Skeletal muscle tissue (tissue), 4 donors: Measurements from ENCODE around the gene TTC27. TPM values are rescaled to one million over a fixed set of nuclear protein-coding genes. Genes with fewer than 3 reads are reported as not detected.

Source experiments
- H3K27ac ChIP-seq: one replicate; pipeline ENCODE4 v1.7.0; 2013; ENCODE audit warnings: mild to moderate bottlenecking, low read depth, low read length, inconsistent platforms
- H3K27me3 ChIP-seq, 3 donors: one replicate each; pipeline ENCODE4 v1.7.0; 2013; ENCODE audit warnings: low read length in 3 of 3; ENCODE audit not compliant: control insufficient read depth in 3 of 3, insufficient read depth in 3 of 3
- H3K36me3 ChIP-seq, 3 donors: one replicate each; pipeline ENCODE4 v1.7.0; 2013; ENCODE audit warnings: low read length in 3 of 3; ENCODE audit not compliant: control insufficient read depth in 3 of 3, insufficient read depth in 3 of 3
- H3K4me1 ChIP-seq, 3 donors: one replicate each; pipeline ENCODE4 v1.7.0; 2013; ENCODE audit warnings: low read length in 3 of 3, mild to moderate bottlenecking in 3 of 3; ENCODE audit not compliant: control insufficient read depth in 3 of 3, insufficient read depth in 3 of 3
- H3K4me3 ChIP-seq, 3 donors: one replicate each; pipeline ENCODE4 v1.7.0; 2013; ENCODE audit warnings: low read length in 3 of 3
- H3K9ac ChIP-seq, 3 donors: one replicate each; pipeline ENCODE4 v1.7.0; 2013; ENCODE audit warnings: low read length in 3 of 3, mild to moderate bottlenecking in 3 of 3, moderate library complexity in 2 of 3, low read depth in 1 of 3
- H3K9me3 ChIP-seq, 3 donors: one replicate each; pipeline ENCODE4 v1.7.0; 2013; ENCODE audit warnings: low read length in 3 of 3; ENCODE audit not compliant: control insufficient read depth in 3 of 3
- total RNA-seq: library from RNA; depleted of rRNA; stranded (reverse); fragments of >200 nt; gene quantifications from one replicate; pipeline ENCODE4 v1.2.3, GENCODE V29; 2014
- donor health status: Osteomylitis.

The TTC27 gene
- total RNA-seq, 1 donor from 2014 or later, result 23.5 TPM

DNA sequence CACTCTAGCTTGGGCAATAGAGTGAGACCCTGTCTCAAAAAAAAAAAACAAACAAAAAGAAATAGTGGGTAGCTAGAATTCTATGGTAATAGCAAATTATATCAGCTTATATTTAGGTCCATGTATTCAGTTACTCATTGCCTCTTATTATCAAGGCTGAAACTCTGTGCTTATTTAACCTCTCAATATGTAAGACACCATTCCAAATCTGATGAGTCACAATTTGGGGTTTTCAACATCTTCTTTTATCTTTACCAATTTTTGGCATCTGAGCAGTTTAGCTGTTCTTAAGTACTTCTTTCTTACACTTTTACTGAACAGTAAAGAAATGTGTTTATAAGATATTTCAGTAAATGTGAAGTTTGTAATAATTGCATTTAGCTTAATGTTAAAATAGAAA is 69.3 kb downstream of the TTC27 start:
- Histone ChIP-seq H3K9ac (no peak overlapping the region), H3K4me3 (no peak overlapping the region), H3K4me1 (no peaks in the 10 kb centered on the region), H3K27me3 (no peaks in the 10 kb centered on the region), H3K27ac (no peak overlapping the region), H3K36me3 (no peaks in the 10 kb centered on the region), H3K9me3 (no peaks in the 10 kb centered on the region)

GRCh38 chr2:32699151-32699550 is 71.3 kb downstream of the TTC27 start:
- no peak overlapping the region for H3K4me3 ChIP-seq
- no peaks in the 10 kb centered on the region for H3K27me3 ChIP-seq
- peaks cover 3 to 7% (median 7%) of the 10 kb centered on the region in 3 donors for H3K36me3 ChIP-seq
- no peaks in the 10 kb centered on the region for H3K9me3 ChIP-seq
- no peak overlapping the region for H3K27ac ChIP-seq
- no peak overlapping the region for H3K9ac ChIP-seq
- no peaks in the 10 kb centered on the region for H3K4me1 ChIP-seq

- no peak overlapping the region for H3K27ac ChIP-seq
- H3K4me3 ChIP-seq, result no peak overlapping the region
- H3K9me3 ChIP-seq, result no peaks in the 10 kb centered on the region
- no peaks in the 10 kb centered on the region for H3K27me3 ChIP-seq
- peaks cover 3 to 10% (median 9%) of the 10 kb centered on the region in 3 donors for H3K36me3 ChIP-seq
- no peak overlapping the region for H3K9ac ChIP-seq
- no peaks in the 10 kb centered on the region for H3K4me1 ChIP-seq
Measured at GRCh38 chr2:32701806-32702205, 74.0 kb downstream of the TTC27 start.

DNA sequence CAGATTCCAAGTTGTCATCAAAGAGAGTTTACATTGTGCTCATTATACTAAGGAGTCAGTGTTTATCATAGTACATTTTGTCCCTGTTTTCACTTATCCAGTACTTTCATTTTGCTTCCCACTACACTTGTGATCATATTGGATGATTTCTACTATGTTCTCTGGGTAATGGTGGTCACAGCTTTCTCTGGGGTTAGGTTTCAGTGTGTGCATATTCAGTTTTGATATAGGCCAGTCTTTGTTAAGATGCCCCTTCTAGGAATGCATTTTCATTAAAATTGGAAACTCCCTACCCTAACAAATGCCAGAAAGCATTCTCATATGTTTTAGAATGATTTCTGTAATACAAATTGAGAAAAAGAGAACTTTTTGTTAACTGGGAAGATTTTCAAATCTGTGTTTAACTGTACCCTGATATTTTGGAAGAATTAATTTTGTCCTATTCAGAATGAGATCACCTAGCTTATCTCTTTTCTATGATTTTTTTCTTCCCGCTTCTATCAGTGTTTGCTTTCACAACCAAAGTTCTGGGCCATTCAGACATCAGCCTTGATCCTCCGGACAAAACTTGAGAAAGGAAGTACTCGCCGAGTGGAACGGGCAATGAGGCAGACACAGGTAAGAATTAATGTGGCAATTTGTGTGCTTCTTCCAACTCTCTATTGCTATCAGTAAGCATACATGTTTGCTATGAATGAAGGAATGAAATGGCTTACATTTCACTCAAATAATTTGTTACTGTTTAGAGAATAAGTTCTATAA is 74.6 kb downstream of the TTC27 start:
- H3K36me3 ChIP-seq, result peaks cover 3 to 12% (median 9%) of the 10 kb centered on the region in 3 donors
- no peak overlapping the region for H3K9ac ChIP-seq
- no peaks in the 10 kb centered on the region for H3K9me3 ChIP-seq
- no peaks in the 10 kb centered on the region for H3K4me1 ChIP-seq
- H3K27ac ChIP-seq, result no peak overlapping the region
- H3K4me3 ChIP-seq, result no peak overlapping the region
- H3K27me3 ChIP-seq, result no peaks in the 10 kb centered on the region

- no peak overlapping the region for H3K9ac ChIP-seq
- no peak overlapping the region for H3K27ac ChIP-seq
- H3K4me1 ChIP-seq, result no peaks in the 10 kb centered on the region
- peaks cover 3 to 12% (median 9%) of the 10 kb centered on the region in 3 donors for H3K36me3 ChIP-seq
- no peaks in the 10 kb centered on the region for H3K9me3 ChIP-seq
- H3K4me3 ChIP-seq, result no peak overlapping the region
- no peaks in the 10 kb centered on the region for H3K27me3 ChIP-seq
Measured at GRCh38 chr2:32706815-32707579, 79.1 kb downstream of the TTC27 start.

GRCh38 chr2:32711219-32711618 is 83.4 kb downstream of the TTC27 start:
- Histone ChIP-seq H3K36me3 (peaks cover 0 to 2% (median 0%) of the 10 kb centered on the region in 3 donors), H3K9me3 (no peaks in the 10 kb centered on the region), H3K4me3 (no peak overlapping the region), H3K4me1 (no peaks in the 10 kb centered on the region), H3K27me3 (no peaks in the 10 kb centered on the region), H3K27ac (no peak overlapping the region), H3K9ac (no peak overlapping the region)

DNA sequence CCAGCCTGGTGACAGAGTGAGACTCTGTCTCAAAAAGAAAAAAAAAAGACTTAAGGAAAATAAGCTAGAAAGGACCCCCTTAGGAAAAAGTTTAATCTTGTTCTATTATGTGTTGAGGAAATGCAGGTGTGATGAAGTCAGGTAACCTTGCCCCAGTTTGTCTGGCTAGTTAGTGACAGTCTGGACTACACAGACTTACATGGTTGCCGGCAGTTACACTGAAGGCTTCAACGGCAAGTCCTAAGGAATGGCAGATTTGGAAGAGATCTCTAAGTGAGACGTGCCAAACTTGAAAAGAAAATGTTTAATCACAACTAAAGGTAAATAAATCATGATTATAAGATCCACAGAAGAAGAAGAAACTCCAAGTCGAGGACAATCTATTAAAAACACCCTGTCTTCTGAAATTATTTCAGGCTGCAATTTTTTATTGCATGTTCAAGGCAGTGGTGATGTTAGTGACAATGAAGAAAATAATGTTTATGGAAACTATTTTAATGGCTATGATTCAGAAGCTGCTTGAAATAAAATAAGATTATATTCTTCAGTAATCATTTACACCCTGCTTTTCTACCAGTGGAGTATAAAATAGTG is 84.2 kb downstream of the TTC27 start:
- H3K27ac ChIP-seq, result no peak overlapping the region
- H3K4me3 ChIP-seq, result no peak overlapping the region
- H3K36me3 ChIP-seq, result peaks cover 0 to 2% (median 0%) of the 10 kb centered on the region in 3 donors
- H3K9me3 ChIP-seq, result no peaks in the 10 kb centered on the region
- no peaks in the 10 kb centered on the region for H3K4me1 ChIP-seq
- no peaks in the 10 kb centered on the region for H3K27me3 ChIP-seq
- no peak overlapping the region for H3K9ac ChIP-seq

- Histone ChIP-seq H3K4me1 (no peaks in the 10 kb centered on the region), H3K9me3 (no peaks in the 10 kb centered on the region), H3K9ac (no peak overlapping the region), H3K36me3 (no peaks in the 10 kb centered on the region), H3K4me3 (no peak overlapping the region), H3K27ac (no peak overlapping the region), H3K27me3 (no peaks in the 10 kb centered on the region)
Measured at GRCh38 chr2:32712870-32713269, 85.0 kb downstream of the TTC27 start.

DNA sequence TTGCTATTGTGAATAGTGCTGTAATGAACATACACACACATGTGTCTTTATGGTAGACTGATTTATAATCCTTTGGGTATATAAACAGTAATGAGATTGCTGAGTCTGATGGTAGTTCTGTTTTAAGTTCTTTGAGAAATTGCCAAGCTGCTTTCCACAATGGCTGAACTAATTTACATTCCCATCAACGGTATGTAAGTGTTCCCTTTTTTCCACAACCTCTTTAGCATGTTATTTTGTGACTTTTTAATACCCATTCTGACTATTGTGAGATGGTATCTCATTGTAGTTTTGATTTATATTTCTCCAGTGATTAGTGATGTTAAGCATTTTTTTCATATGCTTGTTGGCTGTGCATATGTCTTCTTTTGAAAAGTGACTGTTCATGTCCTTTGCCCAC is 86.7 kb downstream of the TTC27 start:
- no peaks in the 10 kb centered on the region for H3K27me3 ChIP-seq
- no peak overlapping the region for H3K4me3 ChIP-seq
- H3K4me1 ChIP-seq, result peaks cover under 1 to 9% (median 1%) of the 10 kb centered on the region in 3 donors
- no peak overlapping the region for H3K27ac ChIP-seq
- no peak overlapping the region for H3K9ac ChIP-seq
- H3K36me3 ChIP-seq, result no peaks in the 10 kb centered on the region
- no peaks in the 10 kb centered on the region for H3K9me3 ChIP-seq

DNA sequence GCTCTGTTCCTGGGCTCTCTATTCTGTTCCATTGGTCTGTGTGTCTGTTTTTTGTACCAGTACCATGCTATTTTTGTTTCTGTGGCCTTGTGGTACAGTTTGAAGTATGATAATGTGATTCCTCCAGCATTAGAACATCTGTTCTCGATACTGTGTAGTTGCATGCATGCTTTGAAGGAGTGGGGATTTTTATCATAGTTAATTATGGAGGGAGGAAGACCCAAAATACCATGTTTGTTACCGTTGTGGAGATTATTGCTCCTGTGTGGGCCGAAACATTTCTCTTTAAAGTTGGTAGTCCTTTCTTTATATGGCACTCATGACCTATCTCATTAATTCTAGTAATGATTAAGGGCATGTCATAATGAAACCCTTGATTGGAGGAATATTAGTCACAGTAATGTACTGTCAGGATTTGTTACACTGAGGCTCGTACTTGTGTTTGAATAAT is 87.6 kb downstream of the TTC27 start:
- Histone ChIP-seq H3K27me3 (no peaks in the 10 kb centered on the region), H3K27ac (no peak overlapping the region), H3K36me3 (no peaks in the 10 kb centered on the region), H3K4me3 (no peak overlapping the region), H3K4me1 (peaks cover 7 to 18% (median 9%) of the 10 kb centered on the region in 3 donors), H3K9me3 (no peaks in the 10 kb centered on the region), H3K9ac (no peak overlapping the region)
